HEK293 (cell line): Measurements from ENCODE around the gene ALKBH2.

ENCODE experiments used
- BCL11B ChIP-seq: fragments of 450-650 bp; formaldehyde crosslinking; IDR thresholded peaks from 2 replicates; pipeline ENCODE4 v1.5.1; 2016; ENCODE audit warnings: low read depth, missing biosample characterization, missing genetic modification characterization
- GLIS1 ChIP-seq: fragments of 450-650 bp; formaldehyde crosslinking; IDR thresholded peaks from 2 replicates; pipeline ENCODE4 v1.5.1; 2016; ENCODE audit warnings: missing biosample characterization, missing genetic modification characterization
- HOXC10 ChIP-seq: sonication (generic); formaldehyde crosslinking; IDR thresholded peaks from 2 replicates; pipeline ENCODE4 v1.8.1; 2023; ENCODE audit warnings: mild to moderate bottlenecking, missing genetic modification reagents
- KLF7 ChIP-seq: fragments of 450-650 bp; formaldehyde crosslinking; IDR thresholded peaks from 2 replicates; pipeline ENCODE4 v1.5.1; 2016; ENCODE audit warnings: missing biosample characterization, missing genetic modification characterization, borderline replicate concordance
- OSR2 ChIP-seq: fragments of 450-650 bp; formaldehyde crosslinking; IDR thresholded peaks from 2 replicates; pipeline ENCODE4 v1.5.1; 2016; ENCODE audit warnings: missing biosample characterization, missing genetic modification characterization
- REPIN1 ChIP-seq: fragments of 450-650 bp; formaldehyde crosslinking; IDR thresholded peaks from 2 replicates; pipeline ENCODE4 v1.5.1; 2017; ENCODE audit warnings: missing biosample characterization, missing genetic modification characterization, low read depth
- SCRT1 ChIP-seq: fragments of 450-650 bp; formaldehyde crosslinking; IDR thresholded peaks from 2 replicates; pipeline ENCODE4 v1.5.1; 2016; ENCODE audit warnings: missing biosample characterization, missing genetic modification characterization, borderline replicate concordance
- YY2 ChIP-seq: fragments of 450-650 bp; formaldehyde crosslinking; IDR thresholded peaks from 2 replicates; pipeline ENCODE4 v1.5.1; 2016; ENCODE audit warnings: missing biosample characterization, missing genetic modification characterization
- ZBTB1 ChIP-seq: fragments of 450-650 bp; formaldehyde crosslinking; IDR thresholded peaks from 2 replicates; pipeline ENCODE4 v1.5.1; 2016; ENCODE audit warnings: missing biosample characterization, missing genetic modification characterization
- ZNF114 ChIP-seq: fragments of 450-650 bp; formaldehyde crosslinking; IDR thresholded peaks from 2 replicates; pipeline ENCODE4 v1.5.0; 2017; ENCODE audit warnings: missing biosample characterization, missing genetic modification characterization
- ZNF211 ChIP-seq: fragments of 450-650 bp; formaldehyde crosslinking; IDR thresholded peaks from 2 replicates; pipeline ENCODE4 v1.5.1; 2016; ENCODE audit warnings: low read depth, missing biosample characterization, missing genetic modification characterization
- ZNF292 ChIP-seq: fragments of 450-650 bp; formaldehyde crosslinking; IDR thresholded peaks from 2 replicates; pipeline ENCODE4 v1.5.1; 2016; ENCODE audit warnings: low read depth, missing biosample characterization, missing genetic modification characterization, borderline replicate concordance
- ZNF501 ChIP-seq: fragments of 450-650 bp; formaldehyde crosslinking; IDR thresholded peaks from 2 replicates; pipeline ENCODE4 v1.5.1; 2016; ENCODE audit warnings: missing biosample characterization, missing genetic modification characterization
- ZNF549 ChIP-seq: fragments of 450-650 bp; IDR thresholded peaks from 2 replicates; pipeline ENCODE4 v1.5.1; 2018; ENCODE audit warnings: missing biosample characterization, missing genetic modification characterization, mild to moderate bottlenecking, inconsistent platforms, moderate library complexity
- ZNF624 ChIP-seq: fragments of 450-650 bp; formaldehyde crosslinking; IDR thresholded peaks from 2 replicates; pipeline ENCODE4 v1.5.1; 2017; ENCODE audit warnings: missing biosample characterization, missing genetic modification characterization
- ZNF654 ChIP-seq: fragments of 450-650 bp; formaldehyde crosslinking; IDR thresholded peaks from 2 replicates; pipeline ENCODE4 v1.5.1; 2016; ENCODE audit warnings: low read depth, missing biosample characterization, missing genetic modification characterization
- ZNF664 ChIP-seq: fragments of 450-650 bp; formaldehyde crosslinking; IDR thresholded peaks from 2 replicates; pipeline ENCODE4 v1.5.1; 2016; ENCODE audit warnings: missing biosample characterization, missing genetic modification characterization
- ZNF677 ChIP-seq: fragments of 450-650 bp; IDR thresholded peaks from 2 replicates; pipeline ENCODE4 v1.5.0; 2018; ENCODE audit warnings: missing biosample characterization, mild to moderate bottlenecking, missing genetic modification characterization, moderate library complexity
- TF ChIP-seq, protein P1 (sequence below): fragments of 450-650 bp; formaldehyde crosslinking; IDR thresholded peaks from 2 replicates; pipeline ENCODE4 v1.5.1; 2016; ENCODE audit warnings: missing biosample characterization, missing genetic modification characterization
- TF ChIP-seq, protein P2 (sequence below): fragments of 450-650 bp; formaldehyde crosslinking; IDR thresholded peaks from 2 replicates; pipeline ENCODE4 v1.5.1; 2016; ENCODE audit warnings: missing biosample characterization, missing genetic modification characterization
- TF ChIP-seq, protein P3 (sequence below): fragments of 450-650 bp; formaldehyde crosslinking; IDR thresholded peaks from 2 replicates; pipeline ENCODE4 v1.5.1; 2016; ENCODE audit warnings: missing biosample characterization, missing genetic modification characterization
- TF ChIP-seq, protein P4 (sequence below): fragments of 450-650 bp; formaldehyde crosslinking; IDR thresholded peaks from 2 replicates; pipeline ENCODE4 v1.5.1; 2016; ENCODE audit warnings: missing biosample characterization, missing genetic modification characterization
- TF ChIP-seq, protein P5 (sequence below): fragments of 450-650 bp; formaldehyde crosslinking; IDR thresholded peaks from 2 replicates; pipeline ENCODE4 v1.5.1; 2016; ENCODE audit warnings: missing biosample characterization, missing genetic modification characterization, borderline replicate concordance

ALKBH2 gene

DNA sequence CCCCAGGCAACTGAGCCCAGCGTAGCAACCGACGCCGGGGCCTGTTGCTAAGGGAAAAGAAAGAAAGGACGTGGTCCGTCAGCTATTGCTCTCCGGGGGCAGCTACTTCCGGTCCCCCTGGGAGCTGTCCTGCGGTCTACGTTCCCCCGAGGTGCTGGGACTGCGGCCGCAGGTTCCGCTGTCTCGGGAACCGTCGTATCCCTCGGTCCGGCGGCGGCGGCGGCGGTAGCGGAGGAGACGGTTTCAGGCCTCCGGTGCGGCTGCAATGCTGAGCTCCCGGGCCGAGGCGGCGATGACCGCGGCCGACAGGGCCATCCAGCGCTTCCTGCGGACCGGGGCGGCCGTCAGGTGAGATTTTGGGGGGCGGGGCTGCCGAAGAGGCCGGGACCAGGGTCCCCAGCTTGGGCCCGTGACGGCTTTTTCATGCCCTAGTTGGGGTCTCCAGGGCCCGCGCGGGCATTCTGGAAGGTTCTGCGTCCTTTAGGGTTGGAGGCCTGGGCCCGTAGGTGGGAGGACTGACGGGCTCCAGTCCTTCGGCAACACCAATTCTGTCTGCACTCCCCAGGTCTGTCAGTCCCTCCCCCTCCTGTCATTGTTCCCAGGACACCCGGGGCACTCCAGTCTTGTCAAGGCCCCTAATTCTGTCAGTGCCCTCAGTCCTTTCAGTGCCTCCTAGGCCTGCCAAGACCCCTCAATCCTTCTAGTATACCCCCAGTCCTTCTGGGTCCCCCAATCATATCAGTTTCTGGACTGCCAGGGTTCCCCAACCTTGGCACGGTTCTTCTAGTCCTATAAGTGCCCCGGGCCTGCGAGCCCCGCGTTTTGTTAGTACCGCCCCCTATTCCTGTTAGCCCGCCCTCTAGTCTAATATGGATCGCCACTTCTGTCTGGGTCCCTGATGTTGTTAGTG lies 40.6 kb downstream of the ALKBH2 start, which contains the start of gene USP30 (continued):
- TF ChIP-seq YY2 (peak; percentile 90), SCRT1 (peak; percentile 82; the same call in 1 of the 2 replicates), GLIS1 (tag by site-specific recombination) (peak; percentile 98), ZNF624 (tag by site-specific recombination) (0 out of 2 replicates have a peak, but pooled peaks have one; percentile 50), ZNF211 (tag by site-specific recombination) (no peak), ZNF664 (tag by site-specific recombination) (no peak; the same call in 1 of the 2 replicates), BCL11B (tag by site-specific recombination) (no peak), ZNF114 (tag by site-specific recombination) (no peak), REPIN1 (tag by site-specific recombination) (peak; percentile 89; the same call in 1 of the 2 replicates), ZNF677 (tag by site-specific recombination) (0 out of 2 replicates have a peak, but pooled peaks have one; percentile 41), ZNF292 (no peak), ZNF549 (tag by site-specific recombination) (no peak), ZNF501 (peak; percentile 99), KLF7 (tag by site-specific recombination) (peak; percentile 92), OSR2 (peak; percentile 32; the same call in 1 of the 2 replicates), ZBTB1 (no peak), HOXC10 (no peak), ZNF654 (tag by site-specific recombination) (0 out of 2 replicates have a peak, but pooled peaks have one; percentile 2)
- TF ChIP-seq, protein P1, sequence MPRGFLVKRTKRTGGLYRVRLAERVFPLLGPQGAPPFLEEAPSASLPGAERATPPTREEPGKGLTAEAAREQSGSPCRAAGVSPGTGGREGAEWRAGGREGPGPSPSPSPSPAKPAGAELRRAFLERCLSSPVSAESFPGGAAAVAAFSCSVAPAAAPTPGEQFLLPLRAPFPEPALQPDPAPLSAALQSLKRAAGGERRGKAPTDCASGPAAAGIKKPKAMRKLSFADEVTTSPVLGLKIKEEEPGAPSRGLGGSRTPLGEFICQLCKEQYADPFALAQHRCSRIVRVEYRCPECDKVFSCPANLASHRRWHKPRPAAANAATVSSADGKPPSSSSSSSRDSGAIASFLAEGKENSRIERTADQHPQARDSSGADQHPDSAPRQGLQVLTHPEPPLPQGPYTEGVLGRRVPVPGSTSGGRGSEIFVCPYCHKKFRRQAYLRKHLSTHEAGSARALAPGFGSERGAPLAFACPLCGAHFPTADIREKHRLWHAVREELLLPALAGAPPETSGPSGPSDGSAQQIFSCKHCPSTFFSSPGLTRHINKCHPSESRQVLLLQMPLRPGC (tag by site-specific recombination) = peak; percentile 96
- TF ChIP-seq, protein P2, sequence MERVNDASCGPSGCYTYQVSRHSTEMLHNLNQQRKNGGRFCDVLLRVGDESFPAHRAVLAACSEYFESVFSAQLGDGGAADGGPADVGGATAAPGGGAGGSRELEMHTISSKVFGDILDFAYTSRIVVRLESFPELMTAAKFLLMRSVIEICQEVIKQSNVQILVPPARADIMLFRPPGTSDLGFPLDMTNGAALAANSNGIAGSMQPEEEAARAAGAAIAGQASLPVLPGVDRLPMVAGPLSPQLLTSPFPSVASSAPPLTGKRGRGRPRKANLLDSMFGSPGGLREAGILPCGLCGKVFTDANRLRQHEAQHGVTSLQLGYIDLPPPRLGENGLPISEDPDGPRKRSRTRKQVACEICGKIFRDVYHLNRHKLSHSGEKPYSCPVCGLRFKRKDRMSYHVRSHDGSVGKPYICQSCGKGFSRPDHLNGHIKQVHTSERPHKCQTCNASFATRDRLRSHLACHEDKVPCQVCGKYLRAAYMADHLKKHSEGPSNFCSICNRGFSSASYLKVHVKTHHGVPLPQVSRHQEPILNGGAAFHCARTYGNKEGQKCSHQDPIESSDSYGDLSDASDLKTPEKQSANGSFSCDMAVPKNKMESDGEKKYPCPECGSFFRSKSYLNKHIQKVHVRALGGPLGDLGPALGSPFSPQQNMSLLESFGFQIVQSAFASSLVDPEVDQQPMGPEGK = peak; percentile 77
- TF ChIP-seq, protein P3, sequence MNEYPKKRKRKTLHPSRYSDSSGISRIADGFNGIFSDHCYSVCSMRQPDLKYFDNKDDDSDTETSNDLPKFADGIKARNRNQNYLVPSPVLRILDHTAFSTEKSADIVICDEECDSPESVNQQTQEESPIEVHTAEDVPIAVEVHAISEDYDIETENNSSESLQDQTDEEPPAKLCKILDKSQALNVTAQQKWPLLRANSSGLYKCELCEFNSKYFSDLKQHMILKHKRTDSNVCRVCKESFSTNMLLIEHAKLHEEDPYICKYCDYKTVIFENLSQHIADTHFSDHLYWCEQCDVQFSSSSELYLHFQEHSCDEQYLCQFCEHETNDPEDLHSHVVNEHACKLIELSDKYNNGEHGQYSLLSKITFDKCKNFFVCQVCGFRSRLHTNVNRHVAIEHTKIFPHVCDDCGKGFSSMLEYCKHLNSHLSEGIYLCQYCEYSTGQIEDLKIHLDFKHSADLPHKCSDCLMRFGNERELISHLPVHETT (tag by site-specific recombination) = peak; percentile 99
- TF ChIP-seq, protein P4, sequence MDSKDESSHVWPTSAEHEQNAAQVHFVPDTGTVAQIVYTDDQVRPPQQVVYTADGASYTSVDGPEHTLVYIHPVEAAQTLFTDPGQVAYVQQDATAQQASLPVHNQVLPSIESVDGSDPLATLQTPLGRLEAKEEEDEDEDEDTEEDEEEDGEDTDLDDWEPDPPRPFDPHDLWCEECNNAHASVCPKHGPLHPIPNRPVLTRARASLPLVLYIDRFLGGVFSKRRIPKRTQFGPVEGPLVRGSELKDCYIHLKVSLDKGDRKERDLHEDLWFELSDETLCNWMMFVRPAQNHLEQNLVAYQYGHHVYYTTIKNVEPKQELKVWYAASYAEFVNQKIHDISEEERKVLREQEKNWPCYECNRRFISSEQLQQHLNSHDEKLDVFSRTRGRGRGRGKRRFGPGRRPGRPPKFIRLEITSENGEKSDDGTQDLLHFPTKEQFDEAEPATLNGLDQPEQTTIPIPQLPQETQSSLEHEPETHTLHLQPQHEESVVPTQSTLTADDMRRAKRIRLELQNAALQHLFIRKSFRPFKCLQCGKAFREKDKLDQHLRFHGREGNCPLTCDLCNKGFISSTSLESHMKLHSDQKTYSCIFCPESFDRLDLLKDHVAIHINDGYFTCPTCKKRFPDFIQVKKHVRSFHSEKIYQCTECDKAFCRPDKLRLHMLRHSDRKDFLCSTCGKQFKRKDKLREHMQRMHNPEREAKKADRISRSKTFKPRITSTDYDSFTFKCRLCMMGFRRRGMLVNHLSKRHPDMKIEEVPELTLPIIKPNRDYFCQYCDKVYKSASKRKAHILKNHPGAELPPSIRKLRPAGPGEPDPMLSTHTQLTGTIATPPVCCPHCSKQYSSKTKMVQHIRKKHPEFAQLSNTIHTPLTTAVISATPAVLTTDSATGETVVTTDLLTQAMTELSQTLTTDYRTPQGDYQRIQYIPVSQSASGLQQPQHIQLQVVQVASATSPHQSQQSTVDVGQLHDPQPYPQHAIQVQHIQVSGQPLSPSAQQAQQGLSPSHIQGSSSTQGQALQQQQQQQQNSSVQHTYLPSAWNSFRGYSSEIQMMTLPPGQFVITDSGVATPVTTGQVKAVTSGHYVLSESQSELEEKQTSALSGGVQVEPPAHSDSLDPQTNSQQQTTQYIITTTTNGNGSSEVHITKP (tag by site-specific recombination) = peak; percentile 50; the same call in 1 of the 2 replicates
- TF ChIP-seq, protein P5, sequence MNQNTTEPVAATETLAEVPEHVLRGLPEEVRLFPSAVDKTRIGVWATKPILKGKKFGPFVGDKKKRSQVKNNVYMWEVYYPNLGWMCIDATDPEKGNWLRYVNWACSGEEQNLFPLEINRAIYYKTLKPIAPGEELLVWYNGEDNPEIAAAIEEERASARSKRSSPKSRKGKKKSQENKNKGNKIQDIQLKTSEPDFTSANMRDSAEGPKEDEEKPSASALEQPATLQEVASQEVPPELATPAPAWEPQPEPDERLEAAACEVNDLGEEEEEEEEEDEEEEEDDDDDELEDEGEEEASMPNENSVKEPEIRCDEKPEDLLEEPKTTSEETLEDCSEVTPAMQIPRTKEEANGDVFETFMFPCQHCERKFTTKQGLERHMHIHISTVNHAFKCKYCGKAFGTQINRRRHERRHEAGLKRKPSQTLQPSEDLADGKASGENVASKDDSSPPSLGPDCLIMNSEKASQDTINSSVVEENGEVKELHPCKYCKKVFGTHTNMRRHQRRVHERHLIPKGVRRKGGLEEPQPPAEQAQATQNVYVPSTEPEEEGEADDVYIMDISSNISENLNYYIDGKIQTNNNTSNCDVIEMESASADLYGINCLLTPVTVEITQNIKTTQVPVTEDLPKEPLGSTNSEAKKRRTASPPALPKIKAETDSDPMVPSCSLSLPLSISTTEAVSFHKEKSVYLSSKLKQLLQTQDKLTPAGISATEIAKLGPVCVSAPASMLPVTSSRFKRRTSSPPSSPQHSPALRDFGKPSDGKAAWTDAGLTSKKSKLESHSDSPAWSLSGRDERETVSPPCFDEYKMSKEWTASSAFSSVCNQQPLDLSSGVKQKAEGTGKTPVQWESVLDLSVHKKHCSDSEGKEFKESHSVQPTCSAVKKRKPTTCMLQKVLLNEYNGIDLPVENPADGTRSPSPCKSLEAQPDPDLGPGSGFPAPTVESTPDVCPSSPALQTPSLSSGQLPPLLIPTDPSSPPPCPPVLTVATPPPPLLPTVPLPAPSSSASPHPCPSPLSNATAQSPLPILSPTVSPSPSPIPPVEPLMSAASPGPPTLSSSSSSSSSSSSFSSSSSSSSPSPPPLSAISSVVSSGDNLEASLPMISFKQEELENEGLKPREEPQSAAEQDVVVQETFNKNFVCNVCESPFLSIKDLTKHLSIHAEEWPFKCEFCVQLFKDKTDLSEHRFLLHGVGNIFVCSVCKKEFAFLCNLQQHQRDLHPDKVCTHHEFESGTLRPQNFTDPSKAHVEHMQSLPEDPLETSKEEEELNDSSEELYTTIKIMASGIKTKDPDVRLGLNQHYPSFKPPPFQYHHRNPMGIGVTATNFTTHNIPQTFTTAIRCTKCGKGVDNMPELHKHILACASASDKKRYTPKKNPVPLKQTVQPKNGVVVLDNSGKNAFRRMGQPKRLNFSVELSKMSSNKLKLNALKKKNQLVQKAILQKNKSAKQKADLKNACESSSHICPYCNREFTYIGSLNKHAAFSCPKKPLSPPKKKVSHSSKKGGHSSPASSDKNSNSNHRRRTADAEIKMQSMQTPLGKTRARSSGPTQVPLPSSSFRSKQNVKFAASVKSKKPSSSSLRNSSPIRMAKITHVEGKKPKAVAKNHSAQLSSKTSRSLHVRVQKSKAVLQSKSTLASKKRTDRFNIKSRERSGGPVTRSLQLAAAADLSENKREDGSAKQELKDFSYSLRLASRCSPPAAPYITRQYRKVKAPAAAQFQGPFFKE (tag by site-specific recombination) = peak; percentile 77; the same call in 1 of the 2 replicates
